K562 (cell line): ENCODE measurements around the gene ZNHIT3. TPM values are rescaled to one million over a fixed set of nuclear protein-coding genes. Genes with fewer than 3 reads are reported as not detected.

Source experiments
- ATAC-seq: fragments of 200-7000 bp; cut with Tn5 transposase; 3 replicates; pipeline ENCODE4 v1.9.1; 2020; ENCODE audit warnings: moderate library complexity
- BruUV-seq: library from RNA; stranded (reverse); fragments of 400-500 nt; replicated peaks from 2 replicates; lab custom pipeline; 2021; lab: Mats Ljungman, UMichigan
- CTCF ChIA-PET: fragments of 300-600 bp; formaldehyde crosslinking; extraction: SDS; loops from one replicate; lab custom pipeline; 2021; ENCODE audit warnings: low intra/inter-chr PET ratio; lab: Yijun Ruan, JAX
- POLR2A ChIA-PET: fragments of 300-600, 350-650 bp; sonication (Branson Sonifier 250); formaldehyde crosslinking; extraction: SDS; loops from one replicate; lab custom pipeline; 2021; ENCODE audit warnings: antibody characterized with exemption, inconsistent platforms; lab: Yijun Ruan, JAX
- DNase-seq, 4 experiments: peaks; one replicate each; pipeline versions ENCODE4 v3.0.0 to v3.0.0-alpha.2; 2011 to 2018; ENCODE audit warnings: low spot score in 3 of 4, mixed read lengths in 3 of 4; ENCODE audit errors: extremely low read depth in 1 of 4
- FAIRE-seq: peaks from 2 replicates; lab custom pipeline; 2011; peaks lifted over from hg19 to GRCh38; lab: Jason Lieb, UNC
- H2AFZ ChIP-seq: 2 replicates; pipeline ENCODE4 v1.6.0; 2011; ENCODE audit warnings: low read depth, low read length, control low read depth, inconsistent platforms
- H3K27ac ChIP-seq: fragments of 200-600 bp; 3 replicates; pipeline ENCODE4 v1.8.0; 2011; ENCODE audit warnings: low read depth, mild to moderate bottlenecking, control low read depth, inconsistent platforms, low read length, moderate library complexity, mixed read lengths; ENCODE audit errors: extremely low read depth
- H3K27me3 ChIP-seq, 2 experiments: fragments of 300-600 bp in 1 of 2; 2 replicates in 1 of 2; 3 replicates in 1 of 2; pipeline versions ENCODE4 v1.6.0 to v1.8.0; 2011; ENCODE audit warnings: inconsistent platforms in 2 of 2, low read length in 2 of 2, mild to moderate bottlenecking in 1 of 2, mixed read lengths in 1 of 2, moderate library complexity in 1 of 2; ENCODE audit not compliant: control insufficient read depth in 2 of 2, insufficient read depth in 2 of 2
- H3K36me3 ChIP-seq: fragments of 300-600 bp; 3 replicates; pipeline ENCODE4 v1.8.0; 2011; ENCODE audit warnings: mild to moderate bottlenecking, low read length, inconsistent platforms; ENCODE audit not compliant: control insufficient read depth, insufficient read depth
- H3K4me1 ChIP-seq, 2 experiments: fragments of 200-600 bp in 1 of 2; replicated peaks in 1 of 2; 2 replicates in 1 of 2; 3 replicates in 1 of 2; pipeline versions ENCODE4 v1.5.1 to v1.8.0; 2011; ENCODE audit warnings: inconsistent platforms in 2 of 2, low read length in 2 of 2, mild to moderate bottlenecking in 1 of 2, mixed read lengths in 1 of 2, moderate library complexity in 1 of 2; ENCODE audit not compliant: control insufficient read depth in 2 of 2, insufficient read depth in 2 of 2
- H3K4me2 ChIP-seq: 2 replicates; pipeline ENCODE4 v1.6.1; 2011; ENCODE audit warnings: low read length, control low read depth, inconsistent platforms, mixed read lengths; ENCODE audit not compliant: insufficient read depth
- H3K4me3 ChIP-seq: fragments of 200-600 bp; sonication (generic), shearing (Covaris generic); 2 replicates; pipeline ENCODE4 v1.5.1; 2016; ENCODE audit warnings: control low read depth, inconsistent platforms
- H3K79me2 ChIP-seq: fragments of 200-600 bp; 3 replicates; pipeline ENCODE4 v1.8.0; 2011; ENCODE audit warnings: low read length, inconsistent platforms; ENCODE audit not compliant: control insufficient read depth, insufficient read depth
- H3K9ac ChIP-seq, 2 experiments: 2 replicates each; pipeline versions ENCODE4 v1.6.0 to v1.6.1; 2011; ENCODE audit warnings: low read depth in 2 of 2, low read length in 2 of 2, control low read depth in 1 of 2, inconsistent platforms in 1 of 2, mild to moderate bottlenecking in 1 of 2, mixed read lengths in 1 of 2; ENCODE audit not compliant: insufficient read depth in 1 of 2
- H3K9me1 ChIP-seq: one replicate; pipeline ENCODE4 v1.6.0; 2011; ENCODE audit warnings: inconsistent platforms, mild to moderate bottlenecking, low read length, moderate library complexity; ENCODE audit not compliant: control insufficient read depth, insufficient read depth
- H3K9me3 ChIP-seq: replicated peaks from 2 replicates; pipeline ENCODE4 v1.5.1; 2011; ENCODE audit warnings: low read depth, low read length, inconsistent platforms; ENCODE audit not compliant: control insufficient read depth, insufficient read depth
- H4K20me1 ChIP-seq: replicated peaks from 2 replicates; pipeline ENCODE4 v1.6.1; 2011; ENCODE audit warnings: low read length, inconsistent platforms, mixed read lengths; ENCODE audit not compliant: control insufficient read depth, insufficient read depth
- ARID3A ChIP-seq: IDR thresholded peaks from 2 replicates; pipeline ENCODE4 v1.6.1; 2012; ENCODE audit warnings: low read depth, low read length, improper control_type of control experiment, borderline replicate concordance
- ARNT ChIP-seq, 2 experiments: fragments of 450-650 bp; IDR thresholded peaks; 2 replicates each; pipeline ENCODE4 v1.6.1; 2016; ENCODE audit warnings: mild to moderate bottlenecking in 1 of 2
- BACH1 ChIP-seq: fragments of 200-800 bp; sonication (Bioruptor generic); IDR thresholded peaks from 2 replicates; pipeline ENCODE4 v1.6.1; 2016; ENCODE audit warnings: missing genetic modification characterization, missing compliant biosample characterization
- BMI1 ChIP-seq: fragments of 150-350 bp; IDR thresholded peaks from 2 replicates; pipeline ENCODE4 v1.6.1; 2014; ENCODE audit warnings: low read length
- BRD9 ChIP-seq: fragments of 450-650 bp; IDR thresholded peaks from 2 replicates; pipeline ENCODE4 v1.6.1; 2018; ENCODE audit warnings: low read depth; ENCODE audit not compliant: partially characterized antibody
- CHD2 ChIP-seq: IDR thresholded peaks from 2 replicates; pipeline ENCODE4 v1.6.1; 2011; ENCODE audit warnings: low read depth, low read length
- JUN ChIP-seq, 2 experiments: sonication (generic) in 1 of 2; formaldehyde crosslinking in 1 of 2; IDR thresholded peaks; 2 replicates each; pipeline versions ENCODE4 v1.6.1 to v1.8.0; 2012 to 2022; ENCODE audit warnings: borderline replicate concordance in 2 of 2, mild to moderate bottlenecking in 2 of 2, improper control_type of control experiment in 1 of 2, low read depth in 1 of 2, low read length in 1 of 2, missing genetic modification reagents in 1 of 2
- MEF2A ChIP-seq: IDR thresholded peaks from 2 replicates; pipeline ENCODE4 v1.6.1; 2011; ENCODE audit warnings: low read depth, mild to moderate bottlenecking, low read length, moderate library complexity; ENCODE audit not compliant: control insufficient read depth
- PCBP2 ChIP-seq: fragments of 200-400 bp; formaldehyde crosslinking; IDR thresholded peaks from 2 replicates; pipeline ENCODE4 v1.6.1; 2018; ENCODE audit warnings: low read length, low read depth, mild to moderate bottlenecking, moderate library complexity; ENCODE audit not compliant: poor library complexity, severe bottlenecking
- RBM22 ChIP-seq: fragments of 200-400 bp; formaldehyde crosslinking; IDR thresholded peaks from 2 replicates; pipeline ENCODE4 v1.6.1; 2018; ENCODE audit warnings: low read length, low read depth; ENCODE audit not compliant: poor library complexity, severe bottlenecking
- RHOXF2B ChIP-seq: fragments of 250-450 bp; sonication (Bioruptor Pico); conservative IDR thresholded peaks from 2 replicates; pipeline ENCODE4 v1.5.1; 2021
- TCF15 ChIP-seq: fragments of 250-450 bp; sonication (Bioruptor Pico); IDR thresholded peaks from 2 replicates; pipeline ENCODE4 v1.8.0; 2022; ENCODE audit warnings: moderate library complexity, mild to moderate bottlenecking, inconsistent platforms
- ZBTB49 ChIP-seq: sonication (generic); formaldehyde crosslinking; IDR thresholded peaks from 2 replicates; pipeline ENCODE4 v1.8.0; 2022; ENCODE audit warnings: missing genetic modification reagents, mild to moderate bottlenecking, borderline replicate concordance
- ZNF644 ChIP-seq: fragments of 200-800 bp; sonication (Bioruptor generic); IDR thresholded peaks from 2 replicates; pipeline ENCODE4 v1.6.1; 2016; ENCODE audit warnings: low read depth, missing genetic modification characterization, missing compliant biosample characterization
- ZNF668 ChIP-seq: fragments of 250-450 bp; sonication (Bioruptor Pico); IDR thresholded peaks from 2 replicates; pipeline ENCODE4 v1.8.0; 2022; ENCODE audit warnings: mild to moderate bottlenecking, inconsistent platforms
- WGBS: fragments of 100-300 bp; shearing (Covaris generic); methylation state at CpG from one replicate; pipeline ENCODE4 v1.1.6; 2016; ENCODE audit warnings: low coverage, mixed read lengths; ENCODE audit not compliant: insufficient coverage; ENCODE audit errors: missing lambda C conversion rate; 5-methylcytosine and 5-hydroxymethylcytosine counted together
- in situ Hi-C: fragments of 300-500 bp; cut with MboI; formaldehyde crosslinking; loops from 4 replicates; pipeline ENCODE4 v1.15.0; 2018; ENCODE audit warnings: inconsistent platforms, mixed read lengths
- intact Hi-C: fragments of 100-400 bp; cut with micrococcal nuclease; formaldehyde crosslinking; loops from 2 replicates; pipeline ENCODE4 v1.14.2; 2022
- polyA plus RNA-seq, 8 experiments: library from polyadenylated mRNA; depleted of rRNA in 4 of 8; stranded (reverse) in 5 of 8; unstranded in 3 of 8; fragments of >200 nt; fragmentation: Nextera tagmentation in 2 of 8; fragmentation: Illumina TruSeq in 1 of 8; extraction: Ambion mirVana in 2 of 8; extraction: Trizol in 1 of 8; gene quantifications; 2 replicates each; pipeline versions ENCODE4 v1.2.1 to v1.2.3, GENCODE V29; 2011 to 2014; ENCODE audit warnings: inconsistent platforms in 1 of 8, missing spikeins in 1 of 8
- total RNA-seq, 7 experiments: library from RNA; depleted of rRNA in 6 of 7; stranded (reverse); fragments of >200 nt in 6 of 7; fragmentation: Illumina TruSeq in 2 of 7; extraction: Trizol in 2 of 7; gene quantifications; 2 replicates each; pipeline versions ENCODE4 v1.2.1 to v1.2.3, GENCODE V29; 2011 to 2021; ENCODE audit warnings: low replicate concordance in 1 of 7

ZNHIT3 gene
- total and polyA plus RNA-seq, 9 of the 15 experiments (the other 6 are each of a cell fraction or from before 2014, with no cell fraction given) = 45.0 to 300 (median 88.4) TPM

GRCh38 chr17:36525113-36525512 lies 38.6 kb downstream of the ZNHIT3 start:
- no peak overlapping the region for H3K4me3 ChIP-seq
- H3K4me2 ChIP-seq = no peak overlapping the region
- ChIA-PET CTCF (no interaction called here), POLR2A (interaction anchor here (1.2 to 2.5 kb wide), 4 partner anchors 10 to 15 kb away, joined by 4 to 26 read pairs (median 8); partner anchors contain the start of genes MYO19 and PIGW)
- ATAC-seq (no peak), FAIRE-seq (no peak), DNase-seq (no peak)
- H3K4me1 ChIP-seq = peaks cover 0 to 13% of the 10 kb centered on the region in 2 experiments; a peak in 2 of 5 replicates
- H2AFZ ChIP-seq = no peak overlapping the region
- H3K9me3 ChIP-seq = no peaks in the 10 kb centered on the region
- 79% methylated on average over 2 of the region's 2 CpGs for WGBS
- H3K27ac ChIP-seq = no peak overlapping the region
- peaks cover 24% of the 10 kb centered on the region for H3K79me2 ChIP-seq
- 0 out of 2 replicates have a peak, but pooled peaks cover 4% of the 10 kb centered on the region for H4K20me1 ChIP-seq
- no peaks in the 10 kb centered on the region for H3K9me1 ChIP-seq
- no peaks in the 10 kb centered on the region for H3K27me3 ChIP-seq
- in situ Hi-C loops (no loop called here), intact Hi-C loops (no loop called here)
- no TSS peak for BruUV-seq
- H3K9ac ChIP-seq = no peak overlapping the region
- peaks cover 93% of the 10 kb centered on the region for H3K36me3 ChIP-seq
- no peak for TF ChIP-seq BACH1 (tag)
- TF ChIP-seq MEF2A = no peak
- no peak for TF ChIP-seq BRD9
- no peak for TF ChIP-seq BMI1
- no peak for TF ChIP-seq ARID3A
- TF ChIP-seq CHD2 = no peak
- no peak for TF ChIP-seq ZBTB49 (CRISPR knock-in tag)
- TF ChIP-seq JUN (IDR thresholded peaks at IDR 0.05; ENCODE audit: borderline replicate concordance, low read depth, low read length) = no peak
- TF ChIP-seq JUN (CRISPR knock-in tag; IDR thresholded peaks at IDR 0.05; ENCODE audit: borderline replicate concordance) = no peak
- no peak for TF ChIP-seq ZNF668 (CRISPR knock-in tag)
- TF ChIP-seq TCF15 (CRISPR knock-in tag) = no peak
- no peak for TF ChIP-seq ZNF644
- TF ChIP-seq PCBP2 = no peak
- TF ChIP-seq ARNT (IDR thresholded peaks at IDR 0.05) = no peak
- TF ChIP-seq RHOXF2B = no peak
- no peak for TF ChIP-seq RBM22
